Measurements from ENCODE around the gene TMEM184B. TPM values are rescaled to one million over a fixed set of nuclear protein-coding genes. Genes with fewer than 3 reads are reported as not detected.
A peak's percentile ranks its signal among the peaks of the same experiment; 100 is the strongest.

TMEM184B gene
- total RNA-seq, 1 donor from 2014 or later, result 60.3 TPM

DNA sequence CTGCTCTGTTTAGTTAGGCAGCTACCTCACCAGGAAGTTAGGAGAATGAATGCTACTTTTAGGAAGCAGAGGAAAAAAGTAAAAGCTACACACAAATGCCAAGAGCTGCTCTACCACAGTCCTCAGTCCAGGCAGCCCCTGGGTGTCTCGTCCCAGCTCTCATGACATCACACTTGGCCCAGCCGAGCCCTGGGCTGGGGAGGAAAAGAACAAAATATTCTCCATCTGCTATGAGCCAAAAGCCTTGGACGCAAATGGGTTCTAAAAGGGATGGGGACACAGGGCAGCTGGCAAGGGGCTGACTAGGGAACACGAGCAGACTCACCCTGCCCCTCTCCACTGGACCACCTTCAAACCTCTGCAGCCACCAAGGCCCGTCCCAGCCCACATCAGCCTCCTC, 26.1 kb downstream of the TMEM184B start:
- H3K27ac Mint-ChIP-seq (ENCODE audit: unreplicated experiment), result no peak overlapping the region
- H3K4me3 Mint-ChIP-seq, result no peak overlapping the region
- peaks cover 30% of the 10 kb centered on the region for H3K4me1 Mint-ChIP-seq
- DNase-seq (ENCODE audit: low read depth, low spot score), result no peak
- no peaks in the 10 kb centered on the region for H3K9me3 Mint-ChIP-seq
- H3K36me3 Mint-ChIP-seq (ENCODE audit: low read depth), result peaks cover 11% of the 10 kb centered on the region
- no peaks in the 10 kb centered on the region for H3K27me3 Mint-ChIP-seq (ENCODE audit: low read depth)
- TF ChIP-seq, protein P1, sequence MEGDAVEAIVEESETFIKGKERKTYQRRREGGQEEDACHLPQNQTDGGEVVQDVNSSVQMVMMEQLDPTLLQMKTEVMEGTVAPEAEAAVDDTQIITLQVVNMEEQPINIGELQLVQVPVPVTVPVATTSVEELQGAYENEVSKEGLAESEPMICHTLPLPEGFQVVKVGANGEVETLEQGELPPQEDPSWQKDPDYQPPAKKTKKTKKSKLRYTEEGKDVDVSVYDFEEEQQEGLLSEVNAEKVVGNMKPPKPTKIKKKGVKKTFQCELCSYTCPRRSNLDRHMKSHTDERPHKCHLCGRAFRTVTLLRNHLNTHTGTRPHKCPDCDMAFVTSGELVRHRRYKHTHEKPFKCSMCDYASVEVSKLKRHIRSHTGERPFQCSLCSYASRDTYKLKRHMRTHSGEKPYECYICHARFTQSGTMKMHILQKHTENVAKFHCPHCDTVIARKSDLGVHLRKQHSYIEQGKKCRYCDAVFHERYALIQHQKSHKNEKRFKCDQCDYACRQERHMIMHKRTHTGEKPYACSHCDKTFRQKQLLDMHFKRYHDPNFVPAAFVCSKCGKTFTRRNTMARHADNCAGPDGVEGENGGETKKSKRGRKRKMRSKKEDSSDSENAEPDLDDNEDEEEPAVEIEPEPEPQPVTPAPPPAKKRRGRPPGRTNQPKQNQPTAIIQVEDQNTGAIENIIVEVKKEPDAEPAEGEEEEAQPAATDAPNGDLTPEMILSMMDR (conservative IDR thresholded peaks at IDR 0.05), result no peak

DNA sequence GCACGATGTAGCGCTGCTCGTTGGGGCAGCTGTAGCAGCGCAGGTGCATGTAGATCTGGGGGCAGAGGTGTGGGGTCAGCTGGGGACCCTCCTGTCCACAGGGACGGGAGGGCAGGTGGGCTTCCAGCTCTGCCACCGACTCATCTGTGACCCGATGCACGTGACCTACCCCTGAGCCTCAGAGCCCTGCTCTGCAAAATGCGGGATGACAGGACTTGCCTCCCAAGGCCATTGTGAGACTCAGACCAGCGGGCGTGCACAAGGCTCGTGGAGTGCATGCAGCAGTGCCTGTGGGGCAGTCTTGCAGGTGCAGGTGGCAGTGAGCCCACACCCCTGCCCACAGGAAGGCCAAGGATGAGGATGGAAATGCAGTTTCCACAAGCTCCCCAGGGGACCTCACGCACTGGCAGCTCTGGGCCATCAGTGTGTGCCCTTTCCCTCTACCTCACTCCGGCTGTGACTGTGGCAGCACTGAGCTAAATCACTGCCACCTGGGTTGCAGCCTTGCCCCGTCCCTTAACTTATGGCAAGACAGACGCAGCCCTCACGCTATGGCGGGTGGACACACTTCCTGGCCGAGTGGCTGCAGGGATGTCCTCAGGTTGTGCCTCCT, 26.7 kb downstream of the TMEM184B start:
- Mint-ChIP-seq H3K27me3 (ENCODE audit: low read depth) (no peaks in the 10 kb centered on the region), H3K9me3 (no peaks in the 10 kb centered on the region), H3K36me3 (ENCODE audit: low read depth) (peaks cover 11% of the 10 kb centered on the region), H3K27ac (ENCODE audit: unreplicated experiment) (no peak overlapping the region), H3K4me3 (no peak overlapping the region), H3K4me1 (peaks cover 32% of the 10 kb centered on the region)
- no peak for DNase-seq (ENCODE audit: low read depth, low spot score)
- TF ChIP-seq, protein P1 (conservative IDR thresholded peaks at IDR 0.05), result no peak

DNA sequence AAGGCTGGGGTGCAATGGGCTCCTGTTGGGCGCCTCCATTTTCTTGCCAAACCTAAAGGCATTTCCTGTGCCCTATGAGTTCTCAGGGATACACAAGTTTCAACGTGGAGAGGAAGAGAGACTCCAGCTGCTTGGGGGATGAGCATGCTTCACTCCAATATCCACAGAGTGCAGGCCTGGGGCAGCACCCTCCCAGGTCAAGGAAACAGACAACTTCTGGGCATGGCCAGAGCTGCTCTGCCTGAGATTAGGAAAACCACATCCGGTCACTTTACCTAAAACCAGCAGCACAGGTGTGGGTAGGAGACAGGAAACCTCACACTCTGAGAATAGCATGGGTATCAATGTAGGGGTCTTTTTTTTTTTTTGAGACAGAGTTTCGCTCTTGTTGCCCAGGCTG, 28.7 kb downstream of the TMEM184B start:
- no peaks in the 10 kb centered on the region for H3K9me3 Mint-ChIP-seq
- H3K27me3 Mint-ChIP-seq (ENCODE audit: low read depth), result no peaks in the 10 kb centered on the region

DNA sequence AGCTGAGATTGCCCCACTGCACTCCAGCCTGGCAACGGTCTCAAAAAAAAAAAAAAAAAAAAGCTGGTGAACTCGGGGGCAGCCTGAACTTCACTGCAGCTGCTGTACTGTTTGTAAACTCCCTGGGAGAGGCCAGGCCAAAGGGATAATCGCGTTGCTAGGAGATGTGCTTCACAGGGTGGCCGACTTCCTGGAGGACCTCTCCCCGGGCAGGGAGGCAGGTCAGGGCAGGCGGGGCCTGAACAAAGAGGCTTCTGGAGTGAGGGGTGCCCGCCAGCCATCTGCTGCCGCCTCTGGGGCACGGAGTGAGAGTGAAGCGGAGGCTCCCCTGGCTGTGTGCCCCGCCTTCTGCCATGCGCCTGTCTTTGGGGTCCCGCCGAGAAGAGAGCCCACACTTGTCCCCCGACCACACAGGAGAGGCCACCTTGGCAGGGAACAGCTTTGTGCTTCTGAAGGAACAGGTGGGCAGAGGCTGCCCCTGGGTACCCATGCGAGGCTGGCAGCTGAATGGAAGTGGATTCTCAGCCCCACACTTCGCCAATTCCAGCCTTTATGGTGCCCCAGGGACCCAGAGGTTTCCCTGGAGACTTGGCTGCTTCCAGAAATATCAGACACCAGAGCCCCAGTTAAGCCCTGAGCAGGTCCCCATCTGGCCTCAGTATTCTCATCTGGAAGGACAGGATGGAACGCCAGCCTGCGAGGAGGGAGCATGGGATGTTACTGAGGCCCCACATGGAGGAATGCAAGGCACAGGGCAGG, 29.6 kb downstream of the TMEM184B start:
- H3K4me1 Mint-ChIP-seq, result peaks cover 47% of the 10 kb centered on the region
- TF ChIP-seq, protein P1 (conservative IDR thresholded peaks at IDR 0.05), result no peak
- H3K4me3 Mint-ChIP-seq, result peak overlapping the region; percentile 41
- peaks cover 5% of the 10 kb centered on the region for H3K36me3 Mint-ChIP-seq (ENCODE audit: low read depth)
- no peaks in the 10 kb centered on the region for H3K9me3 Mint-ChIP-seq
- peak overlapping the region; percentile 95 for H3K27ac Mint-ChIP-seq (ENCODE audit: unreplicated experiment)
- DNase-seq (ENCODE audit: low read depth, low spot score), result peak; percentile 70
- H3K27me3 Mint-ChIP-seq (ENCODE audit: low read depth), result no peaks in the 10 kb centered on the region

More for the DNA sequence above, 28.7 kb downstream of the TMEM184B start:
- no peak for DNase-seq (ENCODE audit: low read depth, low spot score)
- Mint-ChIP-seq H3K27ac (ENCODE audit: unreplicated experiment) (no peak overlapping the region), H3K4me3 (peak overlapping the region; percentile 9), H3K36me3 (ENCODE audit: low read depth) (peaks cover 10% of the 10 kb centered on the region), H3K4me1 (peaks cover 40% of the 10 kb centered on the region)
- TF ChIP-seq, protein P1 (conservative IDR thresholded peaks at IDR 0.05), result no peak

DNA sequence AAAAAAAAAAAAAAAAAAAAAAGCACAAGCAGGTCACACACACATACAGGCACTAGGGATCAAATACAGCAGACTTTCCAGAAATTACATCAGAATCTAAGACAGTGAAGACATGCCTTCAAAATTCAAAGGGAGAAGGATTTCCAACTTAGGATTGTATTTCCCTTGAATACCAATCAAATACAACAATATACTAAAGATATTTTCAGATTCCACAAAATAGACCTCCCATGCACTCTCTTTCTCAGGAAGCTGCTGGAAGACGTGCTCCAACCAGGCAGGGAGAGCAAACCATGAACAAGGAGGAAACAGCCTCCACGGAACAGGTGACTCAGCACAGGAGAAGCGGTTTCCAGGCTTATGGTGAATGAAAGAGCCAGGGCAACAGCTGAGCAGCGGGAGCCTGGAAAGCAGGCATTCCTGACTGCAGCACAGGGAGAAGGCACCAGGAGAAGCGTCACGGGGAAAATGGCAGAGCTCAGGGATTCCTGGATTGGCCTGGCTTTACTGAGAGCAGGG, 32.0 kb downstream of the TMEM184B start:
- Mint-ChIP-seq H3K4me3 (peak overlapping the region; percentile 8), H3K27ac (ENCODE audit: unreplicated experiment) (peak overlapping the region; percentile 44), H3K27me3 (ENCODE audit: low read depth) (no peaks in the 10 kb centered on the region), H3K9me3 (no peaks in the 10 kb centered on the region), H3K4me1 (peaks cover 47% of the 10 kb centered on the region), H3K36me3 (ENCODE audit: low read depth) (peaks cover 5% of the 10 kb centered on the region)
- no peak for DNase-seq (ENCODE audit: low read depth, low spot score)
- TF ChIP-seq, protein P1 (conservative IDR thresholded peaks at IDR 0.05), result no peak

All from neural crest cell (in vitro differentiated cells).